HFF-Myc (cell line): ENCODE measurements around the gene C16orf46.

Source experiments
- DNase-seq: peaks from one replicate; pipeline ENCODE4 v3.0.0-alpha.2; 2011; ENCODE audit warnings: low read depth; ENCODE audit errors: extremely low read depth
- H3K4me3 ChIP-seq: replicated peaks from 2 replicates; pipeline ENCODE4 v1.5.1; 2011; ENCODE audit warnings: low read depth, mild to moderate bottlenecking, control low read depth, low read length
- TF ChIP-seq, protein P1 (sequence below): IDR thresholded peaks from 2 replicates; pipeline ENCODE4 v1.5.1; 2012; ENCODE audit warnings: mild to moderate bottlenecking, low read depth, low read length, control low read depth; ENCODE audit errors: missing control alignments

C16orf46 gene

DNA sequence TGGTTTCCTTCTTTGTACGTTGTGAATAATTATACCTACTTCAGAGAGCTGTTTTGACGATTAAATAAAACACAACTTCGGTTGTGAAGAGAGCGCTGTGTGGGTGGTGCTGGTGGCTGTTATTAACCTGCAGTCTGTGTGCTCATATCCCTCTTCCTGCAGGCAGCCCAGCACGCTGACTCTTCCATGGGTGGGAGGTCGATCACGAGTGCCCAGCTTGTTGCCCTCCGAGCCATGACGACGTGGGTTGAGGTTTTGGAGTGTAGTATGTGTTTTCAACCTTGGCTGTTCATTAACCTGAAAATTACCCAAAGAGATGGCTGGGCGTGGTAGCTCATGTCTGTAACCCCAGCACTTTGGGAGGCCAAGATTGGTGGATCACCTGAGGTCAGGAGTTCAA lies 30.5 kb upstream of the C16orf46 start:
- TF ChIP-seq, protein P1, sequence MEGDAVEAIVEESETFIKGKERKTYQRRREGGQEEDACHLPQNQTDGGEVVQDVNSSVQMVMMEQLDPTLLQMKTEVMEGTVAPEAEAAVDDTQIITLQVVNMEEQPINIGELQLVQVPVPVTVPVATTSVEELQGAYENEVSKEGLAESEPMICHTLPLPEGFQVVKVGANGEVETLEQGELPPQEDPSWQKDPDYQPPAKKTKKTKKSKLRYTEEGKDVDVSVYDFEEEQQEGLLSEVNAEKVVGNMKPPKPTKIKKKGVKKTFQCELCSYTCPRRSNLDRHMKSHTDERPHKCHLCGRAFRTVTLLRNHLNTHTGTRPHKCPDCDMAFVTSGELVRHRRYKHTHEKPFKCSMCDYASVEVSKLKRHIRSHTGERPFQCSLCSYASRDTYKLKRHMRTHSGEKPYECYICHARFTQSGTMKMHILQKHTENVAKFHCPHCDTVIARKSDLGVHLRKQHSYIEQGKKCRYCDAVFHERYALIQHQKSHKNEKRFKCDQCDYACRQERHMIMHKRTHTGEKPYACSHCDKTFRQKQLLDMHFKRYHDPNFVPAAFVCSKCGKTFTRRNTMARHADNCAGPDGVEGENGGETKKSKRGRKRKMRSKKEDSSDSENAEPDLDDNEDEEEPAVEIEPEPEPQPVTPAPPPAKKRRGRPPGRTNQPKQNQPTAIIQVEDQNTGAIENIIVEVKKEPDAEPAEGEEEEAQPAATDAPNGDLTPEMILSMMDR, result no peak
- DNase-seq, result no peak
- H3K4me3 ChIP-seq, result no peak overlapping the region

GRCh38 chr16:81106826-81107503 lies 29.9 kb upstream of the C16orf46 start:
- H3K4me3 ChIP-seq, result no peak overlapping the region
- no peak for DNase-seq
- TF ChIP-seq, protein P1, result no peak

DNA sequence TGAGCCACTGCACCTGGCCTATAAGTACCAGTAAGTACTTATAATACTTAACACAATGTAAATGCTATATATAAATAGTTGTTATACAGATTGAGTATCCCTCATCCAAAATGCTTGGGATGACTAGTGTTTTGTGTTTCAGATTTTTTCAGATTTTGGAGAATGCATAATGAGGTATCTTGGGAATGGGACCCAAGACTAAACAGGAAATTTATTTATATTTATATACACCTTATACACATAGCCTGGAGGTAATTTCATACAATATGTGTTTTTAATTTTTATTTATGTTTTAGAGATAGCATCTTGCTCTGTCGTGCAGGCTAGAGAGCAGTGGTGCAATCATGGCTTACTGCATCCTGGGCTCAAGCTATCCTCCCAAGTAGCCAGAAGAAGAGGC lies 28.9 kb upstream of the C16orf46 start:
- H3K4me3 ChIP-seq, result no peak overlapping the region
- DNase-seq, result no peak
- TF ChIP-seq, protein P1, result no peak

DNA sequence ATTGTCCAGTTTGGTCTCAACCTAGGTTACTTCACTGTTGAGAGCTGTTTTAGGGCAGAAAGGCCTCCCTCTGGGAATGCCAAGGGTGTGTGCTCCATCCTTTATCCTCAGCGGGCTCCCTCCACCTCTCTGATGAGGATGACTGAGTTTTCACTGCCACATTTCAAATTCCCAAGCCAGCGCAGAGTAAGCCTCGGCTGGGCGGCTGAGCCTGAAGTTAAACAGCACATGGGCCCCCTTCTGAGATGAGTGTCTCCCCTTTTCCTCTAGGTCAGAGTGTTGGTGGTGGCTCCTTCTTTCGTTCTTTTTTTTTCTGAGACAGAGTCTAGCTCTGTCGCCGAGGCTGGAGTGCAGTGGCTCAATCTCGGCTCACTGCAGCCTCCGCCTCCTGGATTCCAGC lies 24.7 kb upstream of the C16orf46 start:
- no peak overlapping the region for H3K4me3 ChIP-seq
- no peak for DNase-seq
- TF ChIP-seq, protein P1, result no peak

GRCh38 chr16:81099958-81100357 lies 22.9 kb upstream of the C16orf46 start:
- DNase-seq, result no peak
- no peak overlapping the region for H3K4me3 ChIP-seq
- TF ChIP-seq, protein P1, result no peak

GRCh38 chr16:81097230-81097629 lies 20.2 kb upstream of the C16orf46 start:
- no peak overlapping the region for H3K4me3 ChIP-seq
- TF ChIP-seq, protein P1, result no peak
- DNase-seq, result no peak
